ENCODE results near the gene KSR2. TPM values are rescaled to one million over a fixed set of nuclear protein-coding genes. Genes with fewer than 3 reads are reported as not detected.

The KSR2 gene
- total and polyA plus RNA-seq, 2 of the 4 experiments (the other 2 are of a cell fraction): not detected

GRCh38 chr12:117807355-117807754 lies 161.4 kb downstream of the KSR2 start:
- Histone ChIP-seq H3K4me3 (ENCODE audit: insufficient read depth, low read depth, low read length) (no peak overlapping the region), H3K9me1 (ENCODE audit: insufficient read depth, low read length) (no peaks in the 10 kb centered on the region), H4K20me1 (ENCODE audit: insufficient read depth, low read length) (no peaks in the 10 kb centered on the region), H2BK120ac (ENCODE audit: low read depth, low read length) (no peak overlapping the region), H3K9ac (ENCODE audit: low read depth, low read length) (no peak overlapping the region), H3K36me3 (ENCODE audit: control insufficient read depth, insufficient read depth, low read length) (no peaks in the 10 kb centered on the region), H4K91ac (ENCODE audit: insufficient read depth, low read depth, low read length) (no peak overlapping the region), H2AK9ac (replicated peaks; ENCODE audit: low read depth, low read length, poor library complexity) (no peak overlapping the region), H2BK15ac (ENCODE audit: low read depth, low read length) (no peak overlapping the region), H3K27ac (ENCODE audit: insufficient read depth, low read length) (no peak overlapping the region), H3K14ac (replicated peaks; ENCODE audit: low read depth, low read length) (no peak overlapping the region), H3K9me3 (ENCODE audit: control insufficient read depth, insufficient read depth, low read length) (peaks cover 34% of the 10 kb centered on the region), H3K79me1 (ENCODE audit: low read depth in 1 of 2, low read length in 2 of 2) (no peaks in the 10 kb centered on the region), H4K8ac (ENCODE audit: low read depth in 2 of 2, low read length in 2 of 2) (no peak overlapping the region), H2BK5ac (ENCODE audit: low read depth, low read length, poor library complexity, severe bottlenecking) (no peak overlapping the region), H3K23ac (ENCODE audit: low read depth, low read length) (no peak overlapping the region), H3K4me1 (ENCODE audit: control insufficient read depth, insufficient read depth, low read length) (no peaks in the 10 kb centered on the region), H3K4me2 (ENCODE audit: low read depth, low read length) (no peak overlapping the region), H2AK5ac (ENCODE audit: low read depth, low read length) (no peak overlapping the region), H4K5ac (ENCODE audit: low read depth, low read length) (no peak overlapping the region), H3K56ac (ENCODE audit: extremely low read depth, insufficient read depth, low read length) (no peak overlapping the region), H3K18ac (ENCODE audit: low read depth, low read length) (no peak overlapping the region), H3K27me3 (ENCODE audit: control insufficient read depth, insufficient read depth, low read length) (no peaks in the 10 kb centered on the region), H3K4ac (ENCODE audit: low read depth, low read length) (no peak overlapping the region), H2BK20ac (ENCODE audit: low read depth, low read length) (no peak overlapping the region), H2AFZ (replicated peaks; ENCODE audit: low read length, poor library complexity) (no peak overlapping the region)
- CTCF ChIA-PET: no interaction called here
- TF ChIP-seq RFX5 (IDR thresholded peaks at IDR 0.05; ENCODE audit: low read depth, low read length) (no peak), NFE2L2 (IDR thresholded peaks at IDR 0.05; ENCODE audit: low read depth, low read length) (no peak), CEBPB (IDR thresholded peaks at IDR 0.05; ENCODE audit: low read depth, low read length) (no peak), MAFK (IDR thresholded peaks at IDR 0.05; ENCODE audit: low read depth, low read length) (no peak), SMC3 (IDR thresholded peaks at IDR 0.05; ENCODE audit: low read depth, low read length) (no peak), FOS (IDR thresholded peaks at IDR 0.05; ENCODE audit: low read depth, low read length) (no peak), MXI1 (IDR thresholded peaks at IDR 0.05; ENCODE audit: borderline replicate concordance, low read depth, low read length) (no peak), RCOR1 (IDR thresholded peaks at IDR 0.05; ENCODE audit: insufficient replicate concordance, low read length) (no peak), CHD1 (IDR thresholded peaks at IDR 0.05; ENCODE audit: low read depth, low read length) (no peak)
- intact Hi-C loops (cut with micrococcal nuclease): no loop called here
- ATAC-seq (ENCODE audit: low read depth) (no peak), DNase-seq (no peak)
- BruUV-seq (replicated peaks): no TSS peak
- POLR2A ChIA-PET (ENCODE audit: unreplicated experiment): no interaction called here
- WGBS, 2 experiments (ENCODE audit: extremely low coverage in 2 of 2, insufficient read length in 1 of 2): no CpG with 5 or more reads among the region's 2 CpGs
- in situ Hi-C loops (cut with MboI; ENCODE audit: low sequenced_read_pairs): no loop called here
- dilution Hi-C loops (cut with HindIII; ENCODE audit: low sequenced_read_pairs, unreplicated experiment): no loop called here

Data from IMR-90 (cell line).